HEK293T (cell line): Measurements from ENCODE around the gene GPR137C.

Experiments
- BHLHE40 ChIP-seq: fragments of 450-650 bp; IDR thresholded peaks from 2 replicates; pipeline ENCODE4 v1.6.1; 2016; ENCODE audit warnings: mild to moderate bottlenecking, moderate library complexity, borderline replicate concordance
- ZNF384 ChIP-seq: fragments of 450-650 bp; IDR thresholded peaks from 2 replicates; pipeline ENCODE4 v1.6.1; 2016

DNA sequence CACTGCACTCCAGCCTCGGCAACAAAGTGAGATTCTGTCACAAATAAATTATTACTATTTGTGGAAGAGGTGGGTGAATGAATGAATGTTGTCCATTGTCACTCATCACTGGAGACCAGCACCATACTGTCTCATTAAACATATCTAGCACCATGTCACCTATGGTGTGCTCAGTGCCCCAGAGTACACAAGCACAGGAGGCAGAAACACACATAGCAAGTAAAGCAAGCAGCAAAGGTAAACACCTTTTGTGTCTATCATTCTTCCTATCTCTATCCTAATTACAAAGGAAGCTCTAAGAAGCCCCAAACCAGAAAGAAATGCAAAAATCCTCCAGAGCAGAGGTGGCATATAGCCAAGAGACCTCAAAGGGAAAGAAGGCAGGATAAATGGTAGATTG lies 133.5 kb downstream of the GPR137C start:
- no peak for TF ChIP-seq BHLHE40
- TF ChIP-seq ZNF384 = no peak
